Activated T-helper 2 cell treated with anti-CD3 and anti-CD28 coated beads, Interferon-gamma antibody, Interleukin-2, Interleukin-4, amounts not matched to agents 10 μg/mL and 5 μg/mL and 100 μg/mL, durations not matched to agents 14 hours and 24 hours and 36 hours (primary cell): Measurements from ENCODE around the gene KLF7. TPM values are rescaled to one million over a fixed set of nuclear protein-coding genes. Genes with fewer than 3 reads are reported as not detected.

Experiments
- DNase-seq: peaks from one replicate; pipeline ENCODE4 v3.0.0; 2021; ENCODE audit warnings: low spot score
- H3K27ac Mint-ChIP-seq: one replicate; pipeline ENCODE4 v1.8.0; 2021; ENCODE audit warnings: mixed read lengths
- H3K27me3 Mint-ChIP-seq: one replicate; pipeline ENCODE4 v1.8.0; 2021; ENCODE audit warnings: low read depth, mixed read lengths
- H3K36me3 Mint-ChIP-seq: one replicate; pipeline ENCODE4 v1.8.0; 2021; ENCODE audit warnings: low read depth, mixed read lengths
- H3K4me1 Mint-ChIP-seq: one replicate; pipeline ENCODE4 v1.8.0; 2021; ENCODE audit warnings: low read depth, mixed read lengths
- H3K4me3 Mint-ChIP-seq: one replicate; pipeline ENCODE4 v1.8.0; 2021; ENCODE audit warnings: low read depth, mild to moderate bottlenecking, moderate library complexity, mixed read lengths
- H3K9me3 Mint-ChIP-seq: one replicate; pipeline ENCODE4 v1.8.0; 2021; ENCODE audit warnings: mixed read lengths
- intact Hi-C: fragments of 100-400 bp; cut with micrococcal nuclease; formaldehyde crosslinking; loops from one replicate; pipeline ENCODE4 v1.15.1; 2023
- total RNA-seq: library from RNA; stranded (reverse); gene quantifications from 2 replicates; pipeline ENCODE4 v1.2.3, GENCODE V29; 2022

KLF7 gene
- total RNA-seq, 1 donor from 2014 or later, result 19.3 TPM

DNA sequence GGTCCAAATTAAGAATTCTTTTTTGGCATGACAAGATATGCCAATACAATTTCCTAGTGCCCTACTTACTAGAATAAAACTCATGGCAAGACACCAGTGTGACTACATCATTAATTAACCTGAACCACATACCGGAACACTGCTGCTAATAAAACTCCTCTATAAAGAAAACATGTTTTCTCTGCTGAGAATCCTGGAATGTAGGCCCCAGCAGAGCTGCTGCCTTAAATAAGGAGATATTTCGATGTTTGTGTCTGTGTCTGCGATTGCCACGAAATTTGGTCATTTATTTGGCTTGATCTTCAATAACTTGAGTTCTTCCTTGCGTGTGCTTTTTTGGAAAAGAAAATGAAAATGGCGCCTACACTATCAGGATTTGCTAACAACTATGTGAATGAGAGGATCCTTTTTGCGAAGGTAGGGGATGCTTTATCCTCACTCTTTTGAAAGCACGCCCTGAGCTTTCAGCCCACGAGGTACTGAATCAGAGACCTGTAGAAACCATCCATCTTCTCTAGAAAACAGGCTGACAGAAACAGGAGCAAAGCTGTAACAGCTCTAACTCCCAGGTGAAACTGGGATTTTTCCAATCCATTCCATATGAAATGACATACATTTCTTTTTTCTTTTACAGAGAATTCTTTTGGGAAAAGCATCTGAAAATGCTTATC is 27.0 kb downstream of the KLF7 start:
- intact Hi-C loops, result no loop called here
- no peak overlapping the region for H3K4me3 Mint-ChIP-seq
- peaks cover 41% of the 10 kb centered on the region for H3K36me3 Mint-ChIP-seq
- H3K9me3 Mint-ChIP-seq, result no peaks in the 10 kb centered on the region
- no peak for DNase-seq
- H3K27me3 Mint-ChIP-seq, result no peaks in the 10 kb centered on the region
- H3K4me1 Mint-ChIP-seq, result peaks cover 56% of the 10 kb centered on the region
- no peak overlapping the region for H3K27ac Mint-ChIP-seq

DNA sequence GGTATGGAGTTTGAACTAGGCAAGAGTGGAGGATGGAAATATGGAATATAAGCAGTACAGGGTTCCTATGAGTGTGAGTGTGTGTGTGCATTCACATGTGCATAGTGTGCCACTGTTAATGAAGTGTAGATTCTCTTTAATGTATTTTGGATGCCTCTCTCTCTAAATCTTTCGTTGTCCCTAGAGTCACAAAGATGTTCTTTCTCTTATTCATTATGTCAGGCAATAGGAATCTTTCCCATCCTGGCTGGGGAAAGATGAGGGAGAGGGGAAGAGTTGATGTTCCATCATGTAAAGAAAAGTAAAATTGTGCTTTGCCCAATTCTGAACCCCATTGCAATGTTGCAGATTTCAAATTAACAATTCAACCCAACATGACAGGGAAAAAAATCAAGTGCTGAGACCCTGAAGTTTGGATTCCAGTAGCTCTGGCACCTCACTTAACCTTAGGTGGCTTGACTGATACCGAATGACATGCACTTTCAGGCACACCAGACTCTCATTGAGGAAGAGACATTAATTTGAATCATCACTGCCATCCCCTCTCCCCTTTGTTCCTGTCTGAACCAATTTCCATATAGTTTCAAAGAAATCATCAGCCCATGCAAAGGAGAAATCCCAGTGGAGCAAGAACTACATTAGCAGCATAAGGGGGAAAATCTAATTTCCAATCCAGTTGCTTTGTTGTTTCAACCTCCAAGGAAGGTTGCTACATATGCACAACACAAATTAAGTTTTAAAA is 28.0 kb downstream of the KLF7 start:
- H3K4me3 Mint-ChIP-seq, result no peak overlapping the region
- peaks cover 48% of the 10 kb centered on the region for H3K4me1 Mint-ChIP-seq
- H3K36me3 Mint-ChIP-seq, result peaks cover 48% of the 10 kb centered on the region
- DNase-seq, result no peak
- intact Hi-C loops, result no loop called here
- H3K27me3 Mint-ChIP-seq, result no peaks in the 10 kb centered on the region
- no peak overlapping the region for H3K27ac Mint-ChIP-seq
- H3K9me3 Mint-ChIP-seq, result no peaks in the 10 kb centered on the region

DNA sequence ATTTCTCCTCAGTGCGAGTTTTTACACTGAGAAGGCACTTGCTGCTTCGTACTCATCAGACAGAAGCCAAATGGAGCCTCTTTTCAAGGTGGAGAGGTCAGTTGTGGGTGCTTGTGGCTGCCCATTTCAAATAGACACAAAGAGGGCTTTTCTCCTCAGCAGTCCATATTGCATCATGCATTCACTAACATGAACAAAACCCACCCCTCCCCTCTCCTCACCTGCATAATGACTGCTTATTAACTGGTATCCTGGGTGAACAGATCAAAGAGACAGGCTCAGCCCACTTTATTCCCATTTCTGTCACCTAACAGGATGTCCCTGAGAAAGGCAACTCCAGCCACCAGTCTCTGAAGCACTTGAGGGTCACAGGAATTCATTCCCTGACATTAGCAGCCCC is 28.9 kb downstream of the KLF7 start:
- DNase-seq, result no peak
- H3K27me3 Mint-ChIP-seq, result no peaks in the 10 kb centered on the region
- intact Hi-C loops, result no loop called here
- H3K36me3 Mint-ChIP-seq, result peaks cover 53% of the 10 kb centered on the region
- H3K4me1 Mint-ChIP-seq, result peaks cover 44% of the 10 kb centered on the region
- no peak overlapping the region for H3K27ac Mint-ChIP-seq
- H3K4me3 Mint-ChIP-seq, result no peak overlapping the region
- no peaks in the 10 kb centered on the region for H3K9me3 Mint-ChIP-seq

DNA sequence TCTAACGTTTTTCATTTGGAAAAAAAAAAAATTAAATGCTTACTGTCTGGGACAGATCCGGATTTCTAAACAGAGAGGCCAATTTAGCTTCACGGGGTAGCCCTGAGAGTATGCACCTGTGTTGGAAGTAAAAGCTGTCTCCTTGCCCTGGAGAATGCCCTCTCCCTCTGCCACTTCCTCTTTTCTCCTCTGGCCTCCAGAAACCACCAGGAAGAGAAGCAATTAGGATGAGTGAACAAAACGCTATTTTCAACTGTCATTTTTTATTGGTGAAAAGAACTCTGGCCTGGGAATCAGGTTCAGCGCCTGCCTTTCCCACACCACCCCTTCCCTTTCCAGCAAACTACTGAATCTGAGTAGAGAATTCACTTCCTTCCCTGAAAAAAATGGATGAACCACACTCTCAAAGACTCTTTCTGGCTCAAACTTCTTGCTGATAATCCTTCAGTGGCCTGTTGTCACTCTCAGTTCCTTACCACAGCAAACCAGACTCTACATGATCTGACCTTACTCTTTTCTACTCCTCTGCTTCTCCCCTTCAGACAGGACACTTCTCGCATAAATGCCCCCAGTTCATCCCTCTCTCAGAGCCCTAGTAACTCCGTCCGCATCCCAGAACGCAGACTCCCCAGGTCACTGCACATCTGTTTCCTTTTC is 29.8 kb downstream of the KLF7 start:
- Mint-ChIP-seq H3K27ac (peak overlapping the region; percentile 38), H3K4me1 (peaks cover 44% of the 10 kb centered on the region), H3K9me3 (no peaks in the 10 kb centered on the region), H3K36me3 (peaks cover 61% of the 10 kb centered on the region), H3K4me3 (no peak overlapping the region), H3K27me3 (no peaks in the 10 kb centered on the region)
- no peak for DNase-seq
- intact Hi-C loops, result no loop called here

DNA sequence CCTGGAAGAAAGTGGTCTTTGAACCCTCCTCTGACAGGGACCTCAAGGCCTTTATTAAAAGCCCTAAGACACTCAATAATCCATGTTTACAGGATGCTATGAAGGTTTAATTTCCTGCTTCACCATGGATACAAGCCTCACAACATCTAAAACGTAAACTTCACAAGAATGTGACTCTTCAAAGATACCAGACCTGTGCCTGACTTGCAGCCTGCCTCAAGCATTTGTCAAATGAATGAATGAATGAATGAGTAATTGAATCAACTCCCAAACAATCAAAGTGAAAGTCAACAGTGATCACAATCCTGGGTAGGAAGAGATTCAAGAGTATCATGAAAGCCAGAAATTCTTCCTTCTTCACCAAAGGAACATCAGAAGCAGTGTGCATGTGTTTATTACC is 30.4 kb downstream of the KLF7 start:
- Mint-ChIP-seq H3K36me3 (peaks cover 63% of the 10 kb centered on the region), H3K27me3 (no peaks in the 10 kb centered on the region), H3K4me1 (peaks cover 46% of the 10 kb centered on the region), H3K27ac (no peak overlapping the region), H3K4me3 (no peak overlapping the region), H3K9me3 (no peaks in the 10 kb centered on the region)
- DNase-seq, result no peak
- intact Hi-C loops, result no loop called here

DNA sequence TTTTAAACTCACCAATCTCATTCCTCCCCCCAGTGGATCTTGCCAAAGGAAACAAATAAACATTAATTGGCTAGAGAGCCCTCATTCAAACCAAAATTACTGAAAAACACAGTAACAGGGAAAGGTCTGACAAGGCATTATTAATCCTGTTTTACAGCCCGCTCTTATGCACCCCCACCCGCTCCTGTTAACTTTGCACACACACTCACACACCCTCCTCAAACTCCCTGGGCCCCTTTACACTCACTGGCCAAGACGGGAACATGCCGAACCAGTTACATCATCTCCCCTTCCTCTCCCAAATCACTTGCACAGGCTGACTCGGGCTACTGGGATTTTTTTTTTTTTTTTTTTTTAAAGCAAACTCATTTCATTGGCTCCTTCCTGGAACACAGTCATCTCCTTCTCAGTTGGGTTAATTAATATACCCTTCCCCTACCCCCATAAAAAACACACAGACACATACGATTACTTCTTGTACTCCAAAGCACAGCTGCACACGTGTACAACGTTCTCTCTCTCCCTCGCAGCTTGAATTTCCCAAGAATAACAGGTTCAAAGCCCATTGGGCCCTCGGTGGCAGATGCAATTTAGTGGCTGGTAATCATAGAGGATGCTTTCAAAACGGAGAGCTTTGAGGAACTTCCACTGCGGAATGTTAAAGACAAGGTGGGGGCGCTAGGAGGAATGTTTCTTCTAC is 31.8 kb downstream of the KLF7 start:
- no peaks in the 10 kb centered on the region for H3K9me3 Mint-ChIP-seq
- intact Hi-C loops, result no loop called here
- H3K27me3 Mint-ChIP-seq, result no peaks in the 10 kb centered on the region
- no peak overlapping the region for H3K27ac Mint-ChIP-seq
- peaks cover 45% of the 10 kb centered on the region for H3K4me1 Mint-ChIP-seq
- H3K4me3 Mint-ChIP-seq, result no peak overlapping the region
- peaks cover 61% of the 10 kb centered on the region for H3K36me3 Mint-ChIP-seq
- no peak for DNase-seq

DNA sequence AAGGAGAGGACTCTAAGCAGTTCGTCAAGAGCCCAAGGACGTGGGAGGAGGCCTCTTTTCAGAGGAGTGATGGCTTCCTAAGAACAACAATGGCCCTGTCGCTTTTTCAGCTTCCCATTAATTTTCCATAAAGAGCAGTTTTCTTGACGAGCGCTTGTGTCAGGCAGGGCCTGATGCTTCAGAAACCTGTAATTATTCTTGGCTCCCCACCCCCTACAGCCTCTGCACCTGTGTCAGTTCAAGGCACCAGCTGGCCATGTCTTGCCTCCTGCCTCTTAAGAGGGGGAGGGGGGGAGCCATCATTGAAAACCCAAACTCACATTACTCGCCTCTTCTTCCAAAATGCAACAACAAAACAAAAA is 32.3 kb downstream of the KLF7 start:
- Mint-ChIP-seq H3K9me3 (no peaks in the 10 kb centered on the region), H3K4me1 (peaks cover 44% of the 10 kb centered on the region), H3K27ac (no peak overlapping the region), H3K36me3 (peaks cover 59% of the 10 kb centered on the region), H3K27me3 (no peaks in the 10 kb centered on the region), H3K4me3 (no peak overlapping the region)
- intact Hi-C loops, result no loop called here
- DNase-seq, result no peak

DNA sequence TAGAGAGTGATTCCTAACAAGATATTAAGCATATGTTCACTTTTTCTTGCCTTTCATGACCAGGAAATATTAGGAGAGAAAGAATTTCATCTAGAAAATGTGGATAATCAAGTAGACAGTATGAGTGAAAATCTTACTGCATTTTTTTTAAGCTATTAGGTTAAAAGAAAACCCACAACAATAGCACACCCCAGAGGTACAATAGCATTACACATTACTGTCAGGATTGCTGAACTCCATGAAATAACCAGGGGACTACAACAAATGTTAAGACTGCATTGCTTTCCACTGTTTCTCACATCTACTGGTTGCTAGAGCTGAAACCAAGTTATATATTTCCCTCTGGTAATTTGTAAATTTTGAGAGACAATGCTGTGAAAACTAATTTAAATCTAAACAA is 33.7 kb downstream of the KLF7 start:
- H3K4me1 Mint-ChIP-seq, result peaks cover 47% of the 10 kb centered on the region
- H3K36me3 Mint-ChIP-seq, result peaks cover 64% of the 10 kb centered on the region
- no peak overlapping the region for H3K4me3 Mint-ChIP-seq
- no peaks in the 10 kb centered on the region for H3K27me3 Mint-ChIP-seq
- H3K27ac Mint-ChIP-seq, result no peak overlapping the region
- intact Hi-C loops, result no loop called here
- H3K9me3 Mint-ChIP-seq, result peaks cover 7% of the 10 kb centered on the region
- no peak for DNase-seq

DNA sequence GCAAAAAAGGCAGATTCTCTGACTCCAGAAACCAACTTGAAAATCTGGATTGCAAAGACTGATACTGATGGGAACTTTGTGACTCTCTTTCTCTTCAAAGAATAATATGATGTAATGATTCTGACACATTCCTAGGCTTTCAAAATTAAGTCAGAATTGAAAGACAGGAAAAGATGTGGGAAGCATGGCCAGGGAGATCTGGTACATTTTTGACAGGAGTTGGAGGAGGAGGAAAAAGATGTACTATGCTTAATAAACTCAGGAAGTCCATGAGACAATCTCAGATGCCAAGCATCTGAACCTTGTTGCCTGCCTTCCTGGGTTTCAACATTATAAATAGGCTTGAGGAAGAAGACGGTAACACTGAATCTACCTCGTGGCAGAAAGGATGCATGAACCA is 34.2 kb downstream of the KLF7 start:
- H3K4me1 Mint-ChIP-seq, result peaks cover 50% of the 10 kb centered on the region
- intact Hi-C loops, result no loop called here
- peaks cover 7% of the 10 kb centered on the region for H3K9me3 Mint-ChIP-seq

DNA sequence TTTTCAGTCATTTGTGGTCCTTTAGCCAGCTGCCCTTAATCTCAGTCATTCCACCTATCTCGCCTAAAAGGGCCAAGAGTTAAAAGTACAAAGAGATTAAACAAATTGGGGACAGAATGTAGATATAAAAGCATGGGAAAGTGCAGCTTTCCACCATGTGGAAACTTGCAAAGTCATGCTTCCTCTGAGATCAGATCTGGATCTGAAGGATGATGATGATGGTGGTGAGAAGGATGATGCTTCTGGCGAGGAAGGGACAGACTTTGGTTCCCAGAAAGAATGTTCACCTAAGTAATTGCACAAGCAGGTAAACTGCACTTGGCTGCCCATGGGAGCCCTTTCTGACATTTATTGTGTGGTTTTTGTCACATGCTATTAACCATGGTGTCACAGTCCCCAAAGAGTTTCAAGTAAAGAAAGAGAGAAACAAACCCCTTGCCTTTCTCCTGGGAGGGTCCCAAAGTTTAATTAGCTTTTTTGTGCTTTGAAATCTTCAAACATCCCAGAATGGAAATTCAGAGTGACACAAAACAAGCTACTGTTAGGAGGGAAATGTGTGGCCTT is 34.7 kb downstream of the KLF7 start:
- intact Hi-C loops, result no loop called here
- DNase-seq, result no peak
- Mint-ChIP-seq H3K36me3 (peaks cover 63% of the 10 kb centered on the region), H3K9me3 (peaks cover 7% of the 10 kb centered on the region), H3K4me1 (peaks cover 49% of the 10 kb centered on the region), H3K27me3 (no peaks in the 10 kb centered on the region), H3K4me3 (no peak overlapping the region), H3K27ac (no peak overlapping the region)

More for the DNA sequence above, 34.2 kb downstream of the KLF7 start:
- Mint-ChIP-seq H3K27me3 (no peaks in the 10 kb centered on the region), H3K36me3 (peaks cover 66% of the 10 kb centered on the region), H3K4me3 (no peak overlapping the region), H3K27ac (no peak overlapping the region)
- DNase-seq, result no peak

DNA sequence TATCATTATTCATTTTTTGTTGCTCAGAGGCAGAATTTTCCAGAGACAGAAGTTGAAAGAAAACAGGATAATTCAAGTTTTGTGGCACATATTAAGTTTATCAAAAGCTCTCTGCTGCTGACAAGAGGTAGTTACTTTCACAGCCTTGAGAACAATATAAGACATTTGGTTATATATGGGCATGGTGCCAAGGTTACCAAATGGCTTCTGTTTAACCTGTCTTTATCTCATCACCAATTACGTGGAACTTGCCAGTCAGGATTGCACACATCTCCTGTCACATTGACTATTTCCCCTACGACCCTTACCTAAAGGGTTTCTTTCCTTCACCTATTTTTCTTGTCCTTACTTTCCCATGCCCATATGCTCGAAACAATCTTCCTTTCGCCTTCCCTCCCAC is 35.9 kb downstream of the KLF7 start:
- H3K36me3 Mint-ChIP-seq, result peaks cover 59% of the 10 kb centered on the region
- no peak overlapping the region for H3K4me3 Mint-ChIP-seq
- intact Hi-C loops, result no loop called here
- H3K27ac Mint-ChIP-seq, result no peak overlapping the region
- no peak for DNase-seq
- H3K27me3 Mint-ChIP-seq, result no peaks in the 10 kb centered on the region
- peaks cover 47% of the 10 kb centered on the region for H3K4me1 Mint-ChIP-seq
- H3K9me3 Mint-ChIP-seq, result peaks cover 7% of the 10 kb centered on the region

DNA sequence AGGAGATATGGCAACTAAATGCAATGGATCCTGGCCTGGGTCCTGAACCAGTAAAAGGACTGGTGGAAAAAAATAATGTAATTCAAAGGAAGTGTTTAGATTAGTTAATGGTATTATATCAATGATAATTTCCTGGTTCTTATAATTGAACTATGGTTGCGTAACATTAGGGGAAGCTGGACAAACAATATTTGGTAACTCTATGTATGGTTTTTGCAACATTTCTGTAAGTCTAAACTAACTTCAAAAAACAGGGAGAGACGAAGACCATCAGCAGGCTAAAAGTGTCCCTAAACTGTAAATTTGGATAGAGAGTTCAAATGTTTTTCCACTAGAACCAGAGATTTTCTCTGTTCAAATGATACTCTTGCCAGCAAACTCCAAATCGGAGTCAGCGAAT is 36.9 kb downstream of the KLF7 start:
- no peaks in the 10 kb centered on the region for H3K27me3 Mint-ChIP-seq
- H3K27ac Mint-ChIP-seq, result no peak overlapping the region
- no peak overlapping the region for H3K4me3 Mint-ChIP-seq
- H3K36me3 Mint-ChIP-seq, result peaks cover 61% of the 10 kb centered on the region
- peaks cover 7% of the 10 kb centered on the region for H3K9me3 Mint-ChIP-seq
- intact Hi-C loops, result no loop called here
- DNase-seq, result no peak
- H3K4me1 Mint-ChIP-seq, result peaks cover 50% of the 10 kb centered on the region
